HEK293 (cell line): ENCODE results near the gene TBL1Y.

Experiments used
- CTCF ChIA-PET: fragments of 350-600 bp; formaldehyde crosslinking; extraction: SDS; loops from one replicate; lab custom pipeline; 2021; ENCODE audit warnings: antibody characterized with exemption; lab: Yijun Ruan, JAX
- POLR2A ChIA-PET: fragments of 300-600 bp; formaldehyde crosslinking; extraction: SDS; loops from one replicate; lab custom pipeline; 2020; ENCODE audit warnings: antibody characterized with exemption, inconsistent platforms; lab: Yijun Ruan, JAX
- H3K27ac ChIP-seq: fragments of 200-500 bp; sonication (Bioruptor generic); 2 replicates; pipeline ENCODE4 v1.5.1; 2014; ENCODE audit warnings: low read depth, low read length, control low read depth, inconsistent platforms; ENCODE audit errors: extremely low read depth
- H3K36me3 ChIP-seq, 2 experiments: fragments of 200-500 bp in 1 of 2; sonication (Bioruptor generic) in 1 of 2; 1 replicate in 1 of 2; 2 replicates in 1 of 2; pipeline ENCODE4 v1.5.1; 2014 to 2017; ENCODE audit warnings: inconsistent platforms in 2 of 2, low read length in 2 of 2; ENCODE audit not compliant: control insufficient read depth in 2 of 2, insufficient read depth in 1 of 2
- H3K4me1 ChIP-seq: fragments of 200-500 bp; sonication (Bioruptor generic); 2 replicates; pipeline ENCODE4 v1.5.1; 2014; ENCODE audit warnings: mild to moderate bottlenecking, low read length, inconsistent platforms; ENCODE audit not compliant: control insufficient read depth, insufficient read depth
- H3K4me3 ChIP-seq: 2 replicates; pipeline ENCODE4 v1.5.1; 2011; ENCODE audit warnings: low read depth, mild to moderate bottlenecking, control low read depth, low read length, moderate library complexity
- H3K9me3 ChIP-seq: fragments of 200-500 bp; sonication (Bioruptor generic); 2 replicates; pipeline ENCODE4 v1.5.1; 2014; ENCODE audit warnings: low read depth, low read length, inconsistent platforms; ENCODE audit not compliant: control insufficient read depth, insufficient read depth
- KLF7 ChIP-seq: fragments of 450-650 bp; formaldehyde crosslinking; IDR thresholded peaks from 2 replicates; pipeline ENCODE4 v1.5.1; 2016; ENCODE audit warnings: missing biosample characterization, missing genetic modification characterization, borderline replicate concordance
- MZF1 ChIP-seq: fragments of 450-650 bp; formaldehyde crosslinking; IDR thresholded peaks from 2 replicates; pipeline ENCODE4 v1.5.1; 2017; ENCODE audit warnings: missing biosample characterization, missing genetic modification characterization, borderline replicate concordance
- OSR2 ChIP-seq: fragments of 450-650 bp; formaldehyde crosslinking; IDR thresholded peaks from 2 replicates; pipeline ENCODE4 v1.5.1; 2016; ENCODE audit warnings: missing biosample characterization, missing genetic modification characterization
- PRDM2 ChIP-seq: fragments of 450-650 bp; formaldehyde crosslinking; IDR thresholded peaks from 2 replicates; pipeline ENCODE4 v1.5.1; 2016; ENCODE audit warnings: missing biosample characterization, missing genetic modification characterization, borderline replicate concordance
- PRDM4 ChIP-seq: fragments of 450-650 bp; formaldehyde crosslinking; IDR thresholded peaks from 2 replicates; pipeline ENCODE4 v1.5.1; 2017; ENCODE audit warnings: missing biosample characterization, missing genetic modification characterization
- SALL2 ChIP-seq: fragments of 450-650 bp; formaldehyde crosslinking; IDR thresholded peaks from 2 replicates; pipeline ENCODE4 v1.5.0; 2017; ENCODE audit warnings: missing biosample characterization, mild to moderate bottlenecking, missing genetic modification characterization, borderline replicate concordance
- TRIM28 ChIP-seq: IDR thresholded peaks from 2 replicates; pipeline ENCODE4 v1.6.1; 2011; ENCODE audit warnings: low read length, control low read depth, borderline replicate concordance
- YY2 ChIP-seq: fragments of 450-650 bp; formaldehyde crosslinking; IDR thresholded peaks from 2 replicates; pipeline ENCODE4 v1.5.1; 2016; ENCODE audit warnings: missing biosample characterization, missing genetic modification characterization
- ZBTB21 ChIP-seq: fragments of 450-650 bp; formaldehyde crosslinking; IDR thresholded peaks from 2 replicates; pipeline ENCODE4 v1.5.1; 2017; ENCODE audit warnings: missing biosample characterization, missing genetic modification characterization
- ZBTB49 ChIP-seq: fragments of 450-650 bp; formaldehyde crosslinking; IDR thresholded peaks from 2 replicates; pipeline ENCODE4 v1.5.1; 2016; ENCODE audit warnings: missing biosample characterization, missing genetic modification characterization, low read depth
- ZBTB6 ChIP-seq: fragments of 450-650 bp; formaldehyde crosslinking; IDR thresholded peaks from 2 replicates; pipeline ENCODE4 v1.5.1; 2017; ENCODE audit warnings: missing biosample characterization, missing genetic modification characterization
- ZBTB8A ChIP-seq: fragments of 450-650 bp; formaldehyde crosslinking; IDR thresholded peaks from 2 replicates; pipeline ENCODE4 v1.5.1; 2016; ENCODE audit warnings: missing biosample characterization, missing genetic modification characterization
- ZIC2 ChIP-seq: fragments of 450-650 bp; formaldehyde crosslinking; IDR thresholded peaks from 2 replicates; pipeline ENCODE4 v1.5.1; 2016; ENCODE audit warnings: missing biosample characterization, missing genetic modification characterization
- ZNF10 ChIP-seq: fragments of 450-650 bp; formaldehyde crosslinking; IDR thresholded peaks from 2 replicates; pipeline ENCODE4 v1.5.1; 2017; ENCODE audit warnings: missing biosample characterization, missing genetic modification characterization
- ZNF184 ChIP-seq: fragments of 450-650 bp; IDR thresholded peaks from 2 replicates; pipeline ENCODE4 v1.5.1; 2018; ENCODE audit warnings: missing biosample characterization, mild to moderate bottlenecking, missing genetic modification characterization
- ZNF223 ChIP-seq: fragments of 450-650 bp; formaldehyde crosslinking; IDR thresholded peaks from 2 replicates; pipeline ENCODE4 v1.5.1; 2016; ENCODE audit warnings: missing biosample characterization, missing genetic modification characterization
- ZNF24 ChIP-seq: fragments of 450-650 bp; formaldehyde crosslinking; IDR thresholded peaks from 2 replicates; pipeline ENCODE4 v1.5.1; 2016; ENCODE audit warnings: missing biosample characterization, missing genetic modification characterization
- ZNF362 ChIP-seq: fragments of 450-650 bp; formaldehyde crosslinking; IDR thresholded peaks from 2 replicates; pipeline ENCODE4 v1.5.1; 2016; ENCODE audit warnings: missing biosample characterization, missing genetic modification characterization
- ZNF548 ChIP-seq: fragments of 450-650 bp; formaldehyde crosslinking; IDR thresholded peaks from 2 replicates; pipeline ENCODE4 v1.5.1; 2016; ENCODE audit warnings: missing biosample characterization, missing genetic modification characterization
- ZNF560 ChIP-seq: fragments of 450-650 bp; formaldehyde crosslinking; IDR thresholded peaks from 2 replicates; pipeline ENCODE4 v1.5.1; 2017; ENCODE audit warnings: missing biosample characterization, missing genetic modification characterization, borderline replicate concordance
- ZNF585B ChIP-seq: fragments of 450-650 bp; formaldehyde crosslinking; IDR thresholded peaks from 2 replicates; pipeline ENCODE4 v1.5.1; 2016; ENCODE audit warnings: missing biosample characterization, missing genetic modification characterization
- ZNF704 ChIP-seq: fragments of 450-650 bp; formaldehyde crosslinking; IDR thresholded peaks from 2 replicates; pipeline ENCODE4 v1.5.1; 2016; ENCODE audit warnings: missing biosample characterization, missing genetic modification characterization
- ZNF747 ChIP-seq: fragments of 450-650 bp; formaldehyde crosslinking; IDR thresholded peaks from 2 replicates; pipeline ENCODE4 v1.5.1; 2016; ENCODE audit warnings: missing biosample characterization, missing genetic modification characterization

Gene TBL1Y

GRCh38 chrY:7094365-7094764 is 183.9 kb downstream of the TBL1Y start:
- no peaks in the 10 kb centered on the region for H3K4me1 ChIP-seq
- H3K27ac ChIP-seq, result no peak overlapping the region
- no peak overlapping the region for H3K4me3 ChIP-seq
- H3K9me3 ChIP-seq, result no peaks in the 10 kb centered on the region
- ChIA-PET CTCF (no interaction called here), POLR2A (no interaction called here)
- H3K36me3 ChIP-seq, result no peaks in the 10 kb centered on the region
- TF ChIP-seq ZBTB8A (tag by site-specific recombination) (no peak), ZBTB21 (tag by site-specific recombination) (no peak), MZF1 (no peak), ZNF24 (tag by site-specific recombination) (no peak), ZIC2 (no peak), OSR2 (no peak), PRDM4 (no peak), ZNF560 (tag by site-specific recombination) (no peak), ZNF223 (no peak), ZNF747 (tag by site-specific recombination) (no peak), ZNF184 (tag by site-specific recombination) (no peak)

- H3K4me3 ChIP-seq, result no peak overlapping the region
- H3K36me3 ChIP-seq, result no peaks in the 10 kb centered on the region
- POLR2A ChIA-PET, result no interaction called here
- CTCF ChIA-PET, result no interaction called here
- no peak overlapping the region for H3K27ac ChIP-seq
- no peaks in the 10 kb centered on the region for H3K9me3 ChIP-seq
- H3K4me1 ChIP-seq, result no peaks in the 10 kb centered on the region
- TF ChIP-seq ZNF704 (tag by site-specific recombination) (no peak), KLF7 (no peak), YY2 (tag by site-specific recombination) (no peak), ZNF362 (tag by site-specific recombination) (no peak), ZBTB49 (tag by site-specific recombination) (no peak), ZNF585B (tag by site-specific recombination) (no peak), ZNF548 (tag by site-specific recombination) (no peak), SALL2 (tag by site-specific recombination) (no peak), ZNF10 (tag by site-specific recombination) (no peak), PRDM2 (no peak), TRIM28 (no peak), ZBTB6 (tag by site-specific recombination) (no peak)
Measured at GRCh38 chrY:7097021-7097420, 186.5 kb downstream of the TBL1Y start.
